ENCODE measurements around the gene MED13L.

DNA sequence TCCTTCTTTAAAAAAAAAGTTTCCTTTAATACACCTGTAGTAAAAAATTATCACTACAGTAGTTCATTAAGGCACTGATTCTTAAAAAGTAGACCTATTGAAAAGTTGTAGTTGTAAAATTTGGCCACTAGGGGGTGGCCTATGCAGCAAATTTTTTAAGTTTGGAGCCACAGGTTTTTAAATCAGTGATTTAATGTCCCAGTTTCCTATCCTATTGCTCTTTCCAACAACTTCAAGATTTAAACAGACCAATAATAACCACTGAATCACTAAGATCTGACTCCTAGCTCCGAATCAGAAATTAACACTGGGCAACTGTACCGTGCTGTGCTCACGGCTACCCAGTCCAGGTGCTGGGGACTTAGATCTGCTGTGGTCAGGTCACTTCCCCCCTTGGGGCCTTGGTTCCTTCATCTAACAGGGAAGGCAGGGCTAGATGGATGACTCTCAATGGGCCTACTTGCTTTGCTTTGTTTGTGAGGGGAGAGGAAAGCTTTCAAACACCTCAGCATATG is 279.3 kb downstream of the MED13L start:
- peak; percentile 60 to 70 for TF ChIP-seq CTCF (conservative IDR thresholded peaks at IDR 0.05 in 1 of 2, IDR thresholded peaks at IDR 0.05 in 1 of 2; ENCODE audit: extremely low read depth in 1 of 2, insufficient read depth in 1 of 2, low read depth in 1 of 2, low read length in 2 of 2)
- no peak for TF ChIP-seq EZH2 (IDR thresholded peaks at IDR 0.05; ENCODE audit: borderline replicate concordance, low read length)
